ENCODE measurements around the gene PHF21A.

- TF ChIP-seq, protein P1, sequence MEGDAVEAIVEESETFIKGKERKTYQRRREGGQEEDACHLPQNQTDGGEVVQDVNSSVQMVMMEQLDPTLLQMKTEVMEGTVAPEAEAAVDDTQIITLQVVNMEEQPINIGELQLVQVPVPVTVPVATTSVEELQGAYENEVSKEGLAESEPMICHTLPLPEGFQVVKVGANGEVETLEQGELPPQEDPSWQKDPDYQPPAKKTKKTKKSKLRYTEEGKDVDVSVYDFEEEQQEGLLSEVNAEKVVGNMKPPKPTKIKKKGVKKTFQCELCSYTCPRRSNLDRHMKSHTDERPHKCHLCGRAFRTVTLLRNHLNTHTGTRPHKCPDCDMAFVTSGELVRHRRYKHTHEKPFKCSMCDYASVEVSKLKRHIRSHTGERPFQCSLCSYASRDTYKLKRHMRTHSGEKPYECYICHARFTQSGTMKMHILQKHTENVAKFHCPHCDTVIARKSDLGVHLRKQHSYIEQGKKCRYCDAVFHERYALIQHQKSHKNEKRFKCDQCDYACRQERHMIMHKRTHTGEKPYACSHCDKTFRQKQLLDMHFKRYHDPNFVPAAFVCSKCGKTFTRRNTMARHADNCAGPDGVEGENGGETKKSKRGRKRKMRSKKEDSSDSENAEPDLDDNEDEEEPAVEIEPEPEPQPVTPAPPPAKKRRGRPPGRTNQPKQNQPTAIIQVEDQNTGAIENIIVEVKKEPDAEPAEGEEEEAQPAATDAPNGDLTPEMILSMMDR (IDR thresholded peaks at IDR 0.05; ENCODE audit: insufficient read depth, low read length, poor library complexity, severe bottlenecking): no peak
- no peak for TF ChIP-seq EZH2phosphoT487 (conservative IDR thresholded peaks at IDR 0.05; ENCODE audit: low read length)
Observed at GRCh38 chr11:46107408-46107718, 13.9 kb downstream of the PHF21A start.
